ENCODE measurements around the gene UQCC5. TPM values are rescaled to one million over a fixed set of nuclear protein-coding genes. Genes with fewer than 3 reads are reported as not detected.

UQCC5 gene
- total RNA-seq, 1 donor from 2014 or later, result 12.7 TPM

DNA sequence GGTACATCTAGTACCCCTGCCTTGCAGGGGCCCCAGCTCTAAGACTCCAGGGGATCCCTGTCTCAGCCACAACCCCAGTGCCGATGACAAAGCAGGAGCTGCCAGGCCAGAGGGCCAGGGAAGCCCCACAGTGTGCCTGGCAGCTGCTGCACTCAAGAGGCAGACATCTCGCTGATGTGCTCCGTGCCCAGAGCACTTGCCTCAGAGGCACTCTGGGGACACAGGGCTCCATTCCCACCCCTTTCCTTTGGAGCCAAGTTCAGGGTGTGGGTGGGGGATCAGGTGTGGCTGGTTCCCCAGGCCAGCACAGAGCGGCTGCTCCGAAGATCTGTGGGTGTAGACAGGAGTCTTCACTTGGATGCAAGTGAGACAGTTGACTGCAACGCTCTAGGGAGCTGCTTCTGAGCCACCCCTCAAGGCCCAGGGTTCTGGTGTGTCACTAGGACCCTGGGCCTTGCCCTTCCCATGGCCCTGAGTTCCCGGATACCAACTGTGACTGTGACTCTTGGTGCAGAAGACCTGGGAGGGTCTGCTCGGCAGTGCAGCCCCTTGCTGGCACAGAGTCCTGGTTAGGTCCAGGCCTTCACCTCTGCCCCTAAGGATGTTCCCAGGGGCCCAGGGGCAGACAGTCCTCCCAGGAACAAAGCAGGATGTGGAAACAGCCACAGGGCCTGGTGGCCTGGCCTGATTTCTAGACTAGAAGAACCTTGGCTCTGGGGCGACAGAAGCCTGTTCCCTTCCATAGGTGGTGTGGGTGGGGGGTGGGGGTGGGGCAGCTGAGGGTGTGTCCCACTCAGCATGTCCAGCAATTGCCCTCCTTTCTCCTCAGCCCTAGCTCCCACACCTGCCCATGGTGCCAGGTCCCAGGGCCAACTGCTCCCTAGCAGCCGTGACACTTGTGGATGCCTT, 5.2 kb upstream of the UQCC5 start:
- Mint-ChIP-seq H3K4me3 (peak overlapping the region; percentile 13), H3K9me3 (no peaks in the 10 kb centered on the region), H3K27me3 (ENCODE audit: low read depth) (no peaks in the 10 kb centered on the region), H3K36me3 (peaks cover 3% of the 10 kb centered on the region), H3K4me1 (peaks cover 40% of the 10 kb centered on the region), H3K27ac (no peak overlapping the region)
- no peak for TF ChIP-seq CTCF (IDR thresholded peaks at IDR 0.05; ENCODE audit: unreplicated experiment)
- DNase-seq (ENCODE audit: low spot score in 2 of 2, unreplicated experiment in 2 of 2), result peak in 1 of 2 experiments; percentile 22

DNA sequence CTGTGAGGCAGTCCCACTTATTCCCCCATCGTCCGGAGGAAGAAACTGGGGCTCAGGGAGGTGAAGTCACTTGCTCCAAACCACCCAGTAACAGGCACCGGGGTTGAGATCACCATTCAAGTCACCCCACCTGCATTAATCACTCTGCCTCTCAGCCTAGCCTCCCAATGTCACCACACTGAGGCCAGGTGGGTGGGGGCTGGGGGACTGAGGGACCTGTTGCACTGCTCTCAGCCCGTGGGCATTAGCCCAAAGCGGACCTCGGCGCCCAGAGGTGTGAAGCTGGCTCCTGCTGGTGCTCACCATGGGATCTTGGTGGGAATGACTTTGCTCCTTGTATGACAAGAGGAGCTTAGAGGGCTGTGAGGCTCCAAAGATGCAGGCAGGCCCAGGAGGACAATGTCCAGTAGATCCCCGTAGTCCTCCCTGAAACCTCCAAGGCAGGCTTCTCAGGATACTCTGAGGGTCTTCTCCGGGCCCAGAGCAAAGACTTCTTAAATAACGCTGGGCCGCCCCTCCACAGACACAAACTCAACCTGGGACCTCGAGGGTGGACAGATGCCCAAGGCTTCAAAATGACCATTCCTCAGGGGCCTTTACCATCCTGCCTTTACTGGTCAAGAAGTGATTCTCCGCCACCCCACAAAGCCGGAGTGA, 4.4 kb upstream of the UQCC5 start:
- no peak for TF ChIP-seq CTCF (IDR thresholded peaks at IDR 0.05; ENCODE audit: unreplicated experiment)
- Mint-ChIP-seq H3K27ac (peak overlapping the region; percentile 67), H3K4me3 (peak overlapping the region; percentile 83), H3K9me3 (no peaks in the 10 kb centered on the region), H3K4me1 (peaks cover 39% of the 10 kb centered on the region), H3K27me3 (ENCODE audit: low read depth) (no peaks in the 10 kb centered on the region), H3K36me3 (peaks cover 3% of the 10 kb centered on the region)
- peak in 1 of 2 experiments; percentile 31 for DNase-seq (ENCODE audit: low spot score in 2 of 2, unreplicated experiment in 2 of 2)

DNA sequence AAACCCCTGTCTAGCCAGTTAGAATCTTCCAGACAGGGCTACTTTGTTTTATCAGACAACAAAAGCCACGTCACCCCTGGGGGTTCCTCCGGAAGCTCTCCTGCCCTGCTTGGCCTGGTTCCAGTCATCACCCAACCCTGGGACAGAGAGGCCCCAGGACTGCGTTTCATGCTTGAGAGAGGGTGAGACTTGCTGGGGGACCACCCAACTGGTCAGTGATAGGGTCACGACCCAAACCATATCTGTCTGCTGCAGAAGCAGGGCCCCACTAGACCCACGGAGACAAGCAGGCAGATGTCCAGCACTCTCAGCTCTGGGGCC, 3.9 kb upstream of the UQCC5 start:
- Mint-ChIP-seq H3K4me1 (peaks cover 43% of the 10 kb centered on the region), H3K4me3 (peak overlapping the region; percentile 83), H3K9me3 (no peaks in the 10 kb centered on the region), H3K36me3 (peaks cover 3% of the 10 kb centered on the region), H3K27ac (peak overlapping the region; percentile 67), H3K27me3 (ENCODE audit: low read depth) (no peaks in the 10 kb centered on the region)
- TF ChIP-seq CTCF (IDR thresholded peaks at IDR 0.05; ENCODE audit: unreplicated experiment), result no peak
- peak in 1 of 2 experiments; percentile 41 for DNase-seq (ENCODE audit: low spot score in 2 of 2, unreplicated experiment in 2 of 2)

DNA sequence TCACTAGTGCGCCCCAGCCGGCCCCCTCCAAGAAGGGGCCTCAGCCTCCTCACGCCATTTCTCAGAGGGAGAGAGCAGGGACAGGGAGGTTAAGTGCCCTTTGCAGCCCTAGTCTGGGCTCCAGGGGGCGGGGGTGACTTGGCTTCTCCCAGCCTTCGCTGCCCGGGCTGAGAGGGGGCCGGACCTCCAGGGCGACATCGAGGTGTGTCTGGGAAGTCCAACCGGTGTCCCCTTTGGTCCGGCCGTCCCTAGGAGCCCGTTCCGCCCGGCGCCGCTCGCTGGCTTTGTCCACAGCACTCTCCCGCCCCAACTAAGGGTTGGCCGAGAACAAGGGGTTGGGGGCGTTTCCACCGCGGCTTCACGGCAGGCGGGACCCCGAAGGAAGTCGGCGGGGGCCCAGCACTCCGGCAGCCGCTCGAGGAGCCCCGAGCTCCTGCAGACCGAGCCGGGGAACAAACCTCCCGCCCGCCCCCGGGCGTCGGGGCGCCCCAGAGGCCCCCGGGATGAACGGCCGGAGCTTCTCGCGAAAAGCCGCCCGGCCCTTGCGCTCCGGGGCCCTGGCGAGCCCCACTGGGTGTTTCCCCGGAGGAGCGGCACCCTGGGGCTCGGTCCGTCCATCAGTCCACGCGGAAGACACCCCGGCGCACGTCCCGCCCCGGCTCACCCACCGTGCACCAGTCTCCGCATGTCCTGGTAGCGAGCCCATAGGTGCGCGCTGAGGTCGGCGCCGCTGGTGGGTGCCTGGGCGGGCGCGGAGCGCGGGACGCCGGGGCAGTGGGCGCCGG, 3.4 kb upstream of the UQCC5 start:
- Mint-ChIP-seq H3K36me3 (peaks cover under 1% of the 10 kb centered on the region), H3K27me3 (ENCODE audit: low read depth) (no peaks in the 10 kb centered on the region), H3K4me1 (peaks cover 49% of the 10 kb centered on the region), H3K9me3 (no peaks in the 10 kb centered on the region), H3K4me3 (peak overlapping the region; percentile 83), H3K27ac (peak overlapping the region; percentile 67)
- peak; percentile 22 to 60 for DNase-seq (ENCODE audit: low spot score in 2 of 2, unreplicated experiment in 2 of 2)
- TF ChIP-seq CTCF (IDR thresholded peaks at IDR 0.05; ENCODE audit: unreplicated experiment), result no peak

GRCh38 chr3:52533623-52534280, 2.7 kb upstream of the UQCC5 start, which contains the start of gene NT5DC2:
Gene NT5DC2, minus strand, starts transcription at chr3:52533857. Its CDS starts 120 bp downstream, at chr3:52533737.
- peak within 1 kb of the TSS; percentile 83 for H3K4me3 Mint-ChIP-seq
- no peaks in the 10 kb centered on the region for H3K36me3 Mint-ChIP-seq
- no peaks in the 10 kb centered on the region for H3K9me3 Mint-ChIP-seq
- H3K27me3 Mint-ChIP-seq (ENCODE audit: low read depth), result no peaks in the 10 kb centered on the region
- DNase-seq (ENCODE audit: low spot score in 2 of 2, unreplicated experiment in 2 of 2), result peak; percentile 67 to 77
- H3K4me1 Mint-ChIP-seq, result peaks cover 53% of the 10 kb centered on the region
- peak within 1 kb of the TSS; percentile 94 for H3K27ac Mint-ChIP-seq
- TF ChIP-seq CTCF (IDR thresholded peaks at IDR 0.05; ENCODE audit: unreplicated experiment), result no peak
